Hematopoietic multipotent progenitor cell (in vitro differentiated cells): ENCODE measurements around the gene TLE1. TPM values are rescaled to one million over a fixed set of nuclear protein-coding genes. Genes with fewer than 3 reads are reported as not detected.

Experiments
- DNase-seq, 3 donors: peaks; one replicate each; pipeline ENCODE4 v3.0.0-alpha.2; 2011 to 2015; ENCODE audit warnings: low read depth in 2 of 3, low spot score in 2 of 3
- total RNA-seq: library from RNA; depleted of rRNA; stranded (reverse); fragments of >200 nt; gene quantifications from one replicate; pipeline ENCODE4 v1.2.3, GENCODE V29; 2012

The TLE1 gene
- total RNA-seq, 1 donor, result 2.7 TPM

GRCh38 chr9:81584099-81584498 lies 105.2 kb downstream of the TLE1 start:
- DNase-seq, result no peak

GRCh38 chr9:81581986-81582385 lies 107.4 kb downstream of the TLE1 start:
- peak in 1 of 3 donors; percentile 9 for DNase-seq

- no peak for DNase-seq
Measured at GRCh38 chr9:81579381-81579780, 110.0 kb downstream of the TLE1 start.

DNA sequence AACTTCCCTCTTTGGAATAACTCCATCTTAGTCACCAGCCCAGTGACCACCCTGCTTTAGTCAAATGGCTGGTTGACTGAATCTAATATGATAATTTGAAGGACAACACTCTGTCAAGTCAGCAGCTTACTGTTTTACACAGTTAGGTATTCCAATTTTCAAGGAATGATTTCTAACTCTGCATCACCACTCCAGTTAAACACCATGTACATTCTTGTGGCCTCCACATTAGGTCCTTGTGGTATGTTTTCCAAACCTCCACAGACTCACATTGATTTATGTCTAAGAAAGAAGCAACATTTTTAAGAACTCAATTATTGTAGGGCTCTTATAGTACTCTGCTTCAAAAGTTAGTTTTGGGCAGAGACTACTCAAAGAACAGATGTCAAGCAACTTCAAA lies 110.7 kb downstream of the TLE1 start:
- no peak for DNase-seq

- no peak for DNase-seq
Measured at GRCh38 chr9:81575956-81576355, 113.4 kb downstream of the TLE1 start.

DNA sequence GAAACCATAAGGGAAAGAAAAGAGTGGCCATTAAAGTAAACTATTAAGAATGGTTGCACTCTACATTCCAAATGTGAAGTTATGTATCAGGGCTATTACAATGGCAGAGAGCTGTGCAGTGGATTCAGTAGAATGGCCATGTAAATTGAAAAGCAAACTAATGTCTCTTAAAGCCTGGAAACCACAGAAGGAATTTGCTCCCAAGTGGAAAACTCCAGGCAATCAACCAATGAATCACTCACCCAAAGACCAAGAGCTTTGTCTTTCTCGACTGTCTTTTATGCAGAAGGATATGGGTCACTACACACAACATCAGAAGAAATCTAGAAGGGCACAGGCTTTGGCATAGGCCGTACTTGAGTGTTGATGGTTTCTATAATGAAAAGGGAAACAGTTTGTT lies 114.9 kb downstream of the TLE1 start:
- DNase-seq, result no peak

- DNase-seq, result no peak
Measured at GRCh38 chr9:81573415-81574321, 115.7 kb downstream of the TLE1 start.

GRCh38 chr9:81570083-81570482 lies 119.3 kb downstream of the TLE1 start:
- DNase-seq, result no peak

DNA sequence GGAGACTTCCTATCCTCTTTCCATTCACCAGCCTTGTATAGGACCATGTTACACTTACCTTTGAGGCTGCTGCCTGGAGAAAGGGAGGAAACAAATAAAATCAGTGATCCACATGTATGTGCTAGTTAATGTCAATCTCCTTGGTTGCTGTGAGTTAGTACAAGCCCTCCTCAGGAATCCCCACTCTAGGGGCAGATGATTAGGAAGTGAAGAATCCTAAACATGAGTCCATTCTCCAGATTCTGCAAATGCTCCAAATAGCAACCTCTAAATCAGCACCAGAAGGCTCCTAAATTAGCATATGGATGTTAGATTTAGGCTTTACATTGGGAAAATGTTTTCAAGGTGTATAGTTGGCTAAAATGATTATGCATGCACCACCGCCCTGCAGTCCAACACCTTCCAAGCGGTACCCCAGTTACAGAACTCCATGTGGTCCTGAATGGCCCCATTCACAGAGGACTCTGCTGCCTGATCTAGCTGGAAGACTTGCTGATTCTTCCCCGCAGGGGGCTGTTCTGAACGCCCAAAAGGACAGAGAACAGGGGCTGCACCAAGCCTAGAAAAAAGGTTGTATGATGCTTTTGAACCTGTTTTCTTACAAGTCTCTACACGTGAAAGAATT lies 123.2 kb downstream of the TLE1 start:
- DNase-seq, result no peak

DNA sequence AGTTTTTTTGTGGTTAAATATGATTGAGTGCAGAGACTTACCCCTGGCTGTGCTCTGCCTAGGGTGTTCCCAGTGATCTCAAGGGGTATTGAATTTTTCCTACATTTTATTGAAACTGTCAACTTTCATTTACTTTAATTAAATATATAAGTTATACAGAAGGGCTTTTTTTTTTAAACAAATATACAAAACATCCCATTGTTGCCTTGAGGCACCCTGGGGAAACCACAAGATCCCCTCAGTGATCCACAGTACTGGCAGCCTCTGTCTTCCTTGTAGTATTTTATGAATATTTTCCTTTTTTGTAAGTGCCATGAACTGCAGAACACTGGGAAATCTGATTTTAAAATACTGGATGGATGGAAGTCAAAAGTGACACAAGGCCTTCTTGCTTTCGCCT lies 123.7 kb downstream of the TLE1 start:
- no peak for DNase-seq

GRCh38 chr9:81565144-81565543 lies 124.2 kb downstream of the TLE1 start:
- DNase-seq, result no peak

- DNase-seq, result no peak
Measured at GRCh38 chr9:81564632-81565031, 124.7 kb downstream of the TLE1 start.

DNA sequence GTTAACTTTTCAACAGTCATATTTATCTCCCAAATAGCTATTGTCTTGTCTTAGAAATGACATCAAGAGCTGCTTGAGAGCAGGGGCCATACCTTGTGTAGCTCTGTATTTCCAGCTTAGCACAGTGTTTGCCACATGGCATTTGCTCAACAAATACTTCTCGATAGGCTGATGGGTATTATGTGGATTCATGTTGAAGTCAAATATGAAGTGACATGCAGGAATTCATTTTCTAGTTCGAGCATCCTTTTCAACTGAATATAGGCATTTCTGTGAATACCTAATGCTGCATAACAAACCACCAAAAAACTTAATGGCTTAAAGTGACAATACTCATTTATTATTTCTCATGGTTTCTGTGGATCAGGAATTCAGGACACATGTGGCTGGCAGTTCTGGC lies 125.6 kb downstream of the TLE1 start:
- DNase-seq, result no peak

DNA sequence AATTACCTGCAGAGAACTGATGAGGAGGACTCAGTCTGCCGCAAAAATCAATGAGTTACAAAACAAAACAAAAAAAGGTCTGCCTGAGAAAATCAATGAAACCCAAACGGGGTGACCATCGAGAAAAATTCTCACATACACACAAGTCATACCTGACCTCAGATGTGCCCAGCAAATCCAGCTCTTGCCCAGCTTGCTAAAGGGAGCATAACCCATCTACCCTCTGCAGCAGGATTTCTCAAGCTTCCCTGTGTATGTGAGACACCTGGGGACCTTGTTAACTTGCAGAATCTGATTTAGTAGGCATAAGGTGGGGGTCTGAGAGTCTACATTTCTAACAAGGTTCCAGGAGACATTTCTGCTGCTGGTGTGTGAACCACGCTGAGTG lies 126.3 kb downstream of the TLE1 start:
- no peak for DNase-seq

- no peak for DNase-seq
Measured at GRCh38 chr9:81562231-81563019, 126.9 kb downstream of the TLE1 start.

DNA sequence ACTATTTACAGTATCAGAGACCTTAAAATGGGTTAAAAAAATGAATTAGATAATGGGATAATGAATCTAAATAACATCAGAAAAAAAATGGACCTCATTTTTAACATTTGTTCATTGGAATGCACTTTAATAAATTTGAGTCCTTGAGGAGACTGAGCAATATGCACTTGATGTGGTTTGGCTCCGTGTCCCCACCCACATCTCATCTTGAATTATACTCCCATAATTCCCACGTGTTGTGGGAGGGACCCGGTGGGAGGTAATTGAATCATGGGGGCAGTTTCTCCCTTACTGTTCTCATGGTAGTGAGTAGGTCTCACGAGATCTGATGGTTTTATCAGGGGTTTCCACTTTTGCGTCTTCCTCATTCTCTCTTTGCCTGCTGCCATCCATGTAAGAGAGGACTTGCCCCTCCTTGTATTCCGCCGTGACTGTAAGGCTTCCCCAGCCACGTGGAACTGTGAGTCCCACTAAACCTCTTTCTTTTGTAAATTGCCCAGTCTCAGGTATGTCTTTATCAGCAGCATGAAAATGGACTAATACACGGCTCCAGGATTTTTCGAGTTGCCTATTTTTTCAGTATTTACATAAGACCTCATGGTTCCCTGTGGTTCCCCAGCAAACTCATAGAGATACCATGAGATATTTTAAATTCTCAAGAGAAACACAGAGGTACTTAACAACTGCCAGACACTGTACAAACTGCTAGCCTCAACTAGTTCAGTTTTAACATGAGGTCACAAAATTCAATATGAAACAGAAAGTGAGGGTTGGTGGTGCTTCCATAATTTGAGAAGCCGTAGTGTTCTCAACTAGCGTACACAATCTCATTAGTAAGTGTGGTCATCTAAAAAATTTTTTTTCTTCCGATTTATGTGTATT lies 128.3 kb downstream of the TLE1 start:
- DNase-seq, result no peak

GRCh38 chr9:81559709-81560108 lies 129.6 kb downstream of the TLE1 start:
- no peak for DNase-seq

- DNase-seq, result no peak
Measured at GRCh38 chr9:81559197-81559596, 130.2 kb downstream of the TLE1 start.

- no peak for DNase-seq
Measured at GRCh38 chr9:81558091-81558830, 131.1 kb downstream of the TLE1 start.
